IPS DF 4.7 (cell line): ENCODE measurements around the gene SLC7A6OS.
"Not testable (repeated sequence)": the region's sequence is repeated elsewhere in the genome, so short reads cannot be mapped to it uniquely, and the experiment has no call there.

Experiments
- DNase-seq: peaks from one replicate; pipeline ENCODE4 v3.0.0-alpha.2; 2013; ENCODE audit warnings: low spot score; ENCODE audit errors: extremely low read depth

Gene SLC7A6OS

DNA sequence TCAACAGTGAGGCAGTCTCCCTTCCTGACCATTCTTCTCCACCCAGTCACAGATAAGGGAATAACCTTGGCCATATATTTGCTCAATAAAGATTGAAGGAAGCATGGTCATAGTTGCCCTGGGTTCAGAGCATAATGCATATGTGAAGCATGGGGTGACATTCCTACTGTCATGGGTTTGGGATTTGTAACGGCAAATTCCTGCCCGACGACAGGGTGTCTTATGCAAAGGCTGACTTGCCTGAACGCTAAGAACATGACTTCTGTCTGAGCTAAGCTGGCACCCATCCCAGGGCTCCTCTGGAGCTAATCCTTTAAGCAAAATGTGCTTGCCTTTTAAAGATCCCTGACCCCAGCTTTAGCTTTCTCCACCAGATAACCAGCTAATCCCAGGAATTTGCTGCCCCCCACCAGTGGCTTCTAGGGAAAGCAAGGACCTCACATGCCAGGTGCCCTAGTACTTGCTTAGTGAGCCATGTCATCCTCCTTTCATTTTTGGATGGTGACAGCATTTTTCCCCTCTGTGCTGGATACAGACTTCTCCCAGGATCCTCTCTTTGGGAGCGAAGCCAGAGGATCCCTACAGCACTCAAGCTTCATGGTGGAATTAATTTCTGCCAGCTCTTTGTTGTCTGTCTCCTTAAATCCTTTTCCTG is 11.7 kb downstream of the SLC7A6OS start:
- DNase-seq, result no peak

DNA sequence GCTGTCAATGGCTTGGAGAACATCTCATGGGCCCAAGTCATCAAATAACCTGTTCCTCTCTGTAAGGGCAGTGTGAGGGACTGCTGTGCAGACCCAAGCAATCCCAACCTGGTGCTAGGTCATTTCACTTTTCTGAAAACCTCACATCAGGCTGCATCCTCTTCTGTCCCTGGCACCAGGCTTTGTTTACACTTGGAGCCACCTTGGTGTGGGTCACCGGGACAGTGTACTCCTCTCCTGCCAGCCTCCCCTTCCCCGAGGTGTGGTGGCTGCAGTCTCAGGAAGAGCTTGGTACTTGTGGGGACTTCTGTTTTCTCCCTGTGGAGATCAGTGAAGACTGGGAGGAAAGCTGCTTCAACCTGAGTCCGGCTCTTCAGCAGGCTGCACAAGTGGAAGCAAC is 12.4 kb downstream of the SLC7A6OS start:
- no peak for DNase-seq

DNA sequence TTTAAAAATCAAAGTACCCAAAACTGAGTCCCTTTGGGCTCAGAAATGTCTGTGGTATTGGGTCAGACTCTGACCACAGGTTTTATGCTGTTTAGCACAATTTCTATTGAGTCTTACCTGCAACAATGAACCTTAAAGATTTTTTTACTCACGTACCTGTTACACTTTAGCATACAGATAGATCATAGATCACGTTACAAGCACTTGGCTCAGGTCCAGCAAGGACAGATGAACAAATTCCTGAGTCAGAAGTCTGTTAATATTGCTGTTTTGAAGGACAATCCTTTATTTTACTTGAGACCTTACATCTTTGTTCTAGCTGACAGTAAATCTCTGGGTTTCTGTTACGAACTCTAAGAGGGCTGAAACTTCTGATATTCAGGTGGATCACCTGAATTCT is 12.8 kb downstream of the SLC7A6OS start:
- DNase-seq, result no peak

DNA sequence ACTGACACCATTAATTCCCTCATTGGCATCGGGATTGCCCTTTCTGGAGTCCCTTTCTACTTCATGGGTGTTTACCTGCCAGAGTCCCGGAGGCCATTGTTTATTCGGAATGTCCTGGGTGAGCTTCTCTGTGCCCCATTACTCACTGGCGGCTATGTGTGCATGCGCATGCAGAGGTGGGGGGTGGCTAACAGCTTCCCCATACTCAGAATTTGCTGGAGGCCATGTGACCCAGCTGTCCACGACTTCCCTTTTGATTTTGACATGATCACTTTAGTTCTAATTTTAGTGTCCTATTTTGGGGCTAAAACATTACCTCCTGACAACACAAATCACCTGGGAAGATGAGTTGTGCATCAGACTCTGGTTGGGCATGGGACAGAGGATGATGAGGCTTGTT is 14.1 kb downstream of the SLC7A6OS start:
- DNase-seq, result no peak

DNA sequence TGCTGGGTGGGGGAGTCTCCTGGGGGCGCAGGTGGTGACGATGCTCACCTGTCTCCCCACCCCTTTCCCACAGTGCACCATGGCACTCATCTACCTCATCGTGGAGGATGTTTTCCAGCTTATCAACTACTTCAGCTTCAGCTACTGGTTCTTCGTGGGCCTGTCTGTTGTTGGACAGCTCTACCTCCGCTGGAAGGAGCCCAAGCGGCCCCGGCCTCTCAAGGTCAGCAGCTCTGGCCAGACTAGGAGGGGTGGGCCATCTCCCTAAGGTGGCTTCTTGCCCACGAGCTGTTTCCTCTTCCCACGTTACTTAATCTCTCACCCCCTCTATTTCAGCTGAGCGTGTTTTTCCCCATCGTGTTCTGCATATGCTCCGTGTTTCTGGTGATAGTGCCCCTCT is 14.5 kb downstream of the SLC7A6OS start:
- DNase-seq, result no peak

DNA sequence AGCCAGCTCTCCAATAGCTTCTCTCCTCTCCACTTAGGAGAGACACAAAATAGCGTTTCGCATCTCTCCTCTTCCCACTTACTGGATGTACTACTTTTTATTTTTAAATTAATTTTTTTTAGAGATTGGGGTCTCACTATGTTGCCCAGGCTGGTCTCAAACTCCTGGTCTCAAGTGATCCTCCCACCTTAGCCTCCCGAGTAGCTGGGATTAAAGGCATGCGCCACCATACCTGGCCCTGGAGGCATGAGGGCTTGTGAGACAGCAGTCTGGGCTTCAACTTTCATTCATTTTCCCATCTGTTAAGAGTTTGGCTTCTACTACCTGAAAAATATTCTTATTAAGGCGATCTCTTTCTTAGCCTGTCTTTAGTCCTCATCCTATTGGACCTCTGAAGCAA is 18.3 kb downstream of the SLC7A6OS start:
- no peak for DNase-seq

DNA sequence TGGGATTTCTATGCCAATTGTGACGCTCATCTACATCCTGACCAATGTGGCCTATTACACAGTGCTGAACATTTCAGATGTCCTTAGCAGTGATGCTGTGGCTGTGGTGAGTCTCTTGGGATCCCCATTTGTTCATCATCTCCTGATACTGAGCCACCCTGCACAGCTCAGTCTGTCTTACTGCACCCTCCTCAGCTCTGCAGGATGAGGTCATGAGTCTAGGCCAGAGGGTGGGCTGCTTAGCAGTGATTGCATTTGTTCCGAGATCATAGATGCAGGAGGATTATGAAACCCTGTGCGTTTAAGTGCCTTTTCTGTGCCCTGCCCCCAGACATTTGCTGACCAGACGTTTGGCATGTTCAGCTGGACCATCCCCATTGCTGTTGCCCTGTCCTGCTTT is 19.5 kb downstream of the SLC7A6OS start:
- DNase-seq, result no peak

DNA sequence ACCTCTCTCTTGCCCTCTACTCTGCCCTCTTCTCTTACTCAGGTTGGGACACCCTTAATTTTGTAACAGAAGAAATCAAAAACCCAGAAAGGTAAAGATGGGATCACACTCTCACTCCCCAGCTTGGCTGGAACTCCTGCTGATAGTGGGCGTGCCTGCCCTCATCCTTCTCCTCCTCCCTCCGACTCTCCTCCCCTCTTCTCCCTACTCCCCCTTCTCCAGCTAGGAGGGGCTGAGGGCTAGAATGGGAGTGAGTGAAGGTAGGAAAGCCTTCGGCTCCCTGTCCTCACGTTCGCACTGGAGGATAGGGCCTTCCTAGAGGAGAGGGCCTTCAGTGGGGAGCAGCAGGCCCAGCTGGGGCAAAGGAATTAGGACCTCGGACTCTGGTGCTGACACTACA is 20.3 kb downstream of the SLC7A6OS start:
- DNase-seq, result no peak

DNA sequence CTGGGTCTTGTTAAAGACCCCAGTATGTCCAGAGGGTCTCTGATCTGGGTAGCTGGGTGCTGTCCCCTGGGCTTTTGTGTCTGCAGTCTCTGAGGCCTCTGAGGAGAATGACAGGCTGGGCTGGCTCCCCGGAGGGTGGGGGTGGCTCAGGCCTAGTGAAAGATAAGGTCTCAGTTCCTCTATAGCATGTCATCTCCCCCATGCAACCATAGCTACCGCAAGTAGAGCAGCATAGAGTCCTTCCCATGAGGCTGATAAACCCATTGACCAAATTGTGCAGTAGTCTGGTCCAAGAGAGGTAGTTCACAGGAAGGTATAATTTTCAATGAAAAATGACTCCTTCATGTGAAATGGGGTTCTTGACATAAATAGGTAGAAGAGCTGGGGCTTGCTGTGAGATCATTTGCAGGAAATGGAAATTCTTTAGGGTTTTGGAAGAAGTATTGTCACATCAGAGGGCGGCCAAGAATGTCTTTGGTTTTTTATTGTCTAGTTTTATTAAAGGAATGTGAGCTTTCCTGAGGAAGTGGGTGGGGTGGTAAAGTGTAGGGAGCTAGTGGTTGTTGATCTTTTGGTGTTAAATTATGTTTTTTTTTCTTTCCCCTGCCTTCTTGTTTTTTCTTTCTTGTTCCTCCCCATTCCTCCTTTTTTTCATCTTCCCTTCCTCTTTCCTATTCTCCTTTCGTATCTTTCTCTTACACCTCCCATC is 21.0 kb downstream of the SLC7A6OS start:
- DNase-seq, result no peak

DNA sequence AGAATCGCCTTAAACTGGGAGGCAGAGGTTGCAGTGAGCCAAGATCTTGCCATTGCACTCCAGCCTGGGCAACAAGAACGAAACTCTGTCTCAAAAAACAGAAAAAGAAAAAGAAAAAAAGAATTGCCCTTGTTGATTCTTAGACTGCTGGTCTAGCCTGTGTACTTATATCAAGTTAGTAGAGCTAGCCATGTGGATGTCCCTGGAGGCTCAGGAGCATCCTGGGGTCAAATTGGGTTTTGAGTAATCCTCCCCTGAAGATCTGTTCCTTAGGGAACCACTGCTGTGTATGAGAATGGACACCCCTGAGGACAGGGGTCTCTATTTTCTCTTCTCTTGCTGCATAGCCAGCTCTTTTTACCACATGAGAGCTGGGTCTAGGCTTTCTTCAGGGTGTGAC is 21.5 kb downstream of the SLC7A6OS start:
- no peak for DNase-seq

DNA sequence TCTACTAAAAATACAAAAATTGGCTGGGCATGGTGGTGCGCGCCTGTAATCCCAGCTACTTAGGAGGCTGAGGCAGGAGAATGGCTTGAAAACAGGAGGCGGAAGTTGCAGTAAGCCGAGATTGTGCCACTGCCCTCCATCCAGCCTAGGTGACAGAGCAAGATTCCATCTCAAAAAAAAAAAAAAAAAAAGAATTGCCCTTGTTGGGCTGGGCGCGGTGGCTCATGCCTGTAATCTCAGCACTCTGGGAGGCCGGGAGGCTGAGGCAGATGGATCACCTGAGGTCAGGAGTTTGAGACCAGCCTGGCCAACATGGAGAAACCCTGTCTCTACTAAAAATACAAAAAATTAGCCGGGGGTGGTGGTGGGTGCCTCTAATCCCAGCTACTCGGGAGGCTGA is 21.9 kb downstream of the SLC7A6OS start:
- DNase-seq, result not testable (repeated sequence)

DNA sequence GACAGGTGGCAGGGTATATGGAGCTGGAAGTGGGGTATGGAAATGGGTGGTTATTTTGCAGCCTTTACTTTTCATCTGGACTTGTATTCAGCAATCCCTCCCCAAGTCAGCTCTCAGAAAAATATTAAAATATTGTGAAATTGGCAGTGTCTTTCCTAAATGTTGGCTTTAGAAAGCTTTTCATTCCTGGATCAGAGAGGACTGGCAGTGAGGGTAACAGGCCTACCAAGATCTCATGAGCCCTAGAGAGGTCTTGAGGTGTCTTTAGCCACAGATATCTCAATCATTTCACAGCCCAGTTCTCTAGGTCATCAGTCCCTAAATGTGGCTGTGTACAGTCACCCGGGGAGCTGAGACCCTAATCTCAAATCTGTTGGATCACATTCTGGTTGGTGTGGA is 22.5 kb downstream of the SLC7A6OS start:
- DNase-seq, result no peak

DNA sequence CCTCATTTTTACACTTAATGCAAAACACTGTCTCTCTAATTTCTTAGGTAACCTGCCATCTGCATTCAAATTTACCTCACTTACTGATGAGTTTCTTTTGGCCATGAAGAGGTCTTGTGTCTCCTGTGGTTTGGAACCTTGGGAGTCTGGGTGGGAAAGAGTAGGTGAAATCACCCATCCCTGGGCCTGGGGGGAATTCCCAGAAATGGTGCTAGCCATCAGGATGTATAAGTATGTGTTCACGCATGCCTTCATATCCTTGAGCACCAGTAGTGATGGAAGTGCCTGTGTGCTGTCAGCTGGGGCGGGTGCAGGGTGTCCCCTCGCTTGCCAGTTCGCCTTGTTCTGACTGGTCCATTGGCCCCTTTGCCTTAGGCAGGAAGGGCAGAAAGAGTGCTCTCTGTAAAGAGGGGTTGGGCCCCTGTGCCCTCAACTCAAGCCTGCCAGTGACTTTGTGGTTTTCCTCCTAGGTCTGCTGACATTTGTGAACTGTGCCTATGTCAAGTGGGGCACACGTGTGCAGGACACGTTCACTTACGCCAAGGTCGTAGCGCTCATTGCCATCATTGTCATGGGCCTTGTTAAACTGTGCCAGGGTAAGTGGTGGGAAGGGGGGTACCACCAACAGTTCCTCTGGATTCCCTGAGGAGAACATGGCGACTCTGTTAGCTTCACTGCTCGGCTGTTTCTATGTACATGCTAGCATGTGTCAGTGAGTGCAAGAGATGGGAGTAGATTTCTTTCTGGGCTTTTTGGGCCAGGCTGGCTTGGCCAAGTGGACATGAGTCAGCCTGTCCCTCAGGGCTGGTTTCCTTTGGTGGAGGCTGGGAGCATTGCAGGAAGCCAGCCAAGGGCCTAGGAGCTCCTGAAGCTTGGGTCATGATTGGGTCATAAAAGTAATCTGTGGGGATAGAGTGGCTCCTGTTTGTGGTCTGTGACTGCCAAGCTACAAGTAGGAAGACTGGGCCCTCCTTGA is 23.2 kb downstream of the SLC7A6OS start:
- DNase-seq, result no peak

DNA sequence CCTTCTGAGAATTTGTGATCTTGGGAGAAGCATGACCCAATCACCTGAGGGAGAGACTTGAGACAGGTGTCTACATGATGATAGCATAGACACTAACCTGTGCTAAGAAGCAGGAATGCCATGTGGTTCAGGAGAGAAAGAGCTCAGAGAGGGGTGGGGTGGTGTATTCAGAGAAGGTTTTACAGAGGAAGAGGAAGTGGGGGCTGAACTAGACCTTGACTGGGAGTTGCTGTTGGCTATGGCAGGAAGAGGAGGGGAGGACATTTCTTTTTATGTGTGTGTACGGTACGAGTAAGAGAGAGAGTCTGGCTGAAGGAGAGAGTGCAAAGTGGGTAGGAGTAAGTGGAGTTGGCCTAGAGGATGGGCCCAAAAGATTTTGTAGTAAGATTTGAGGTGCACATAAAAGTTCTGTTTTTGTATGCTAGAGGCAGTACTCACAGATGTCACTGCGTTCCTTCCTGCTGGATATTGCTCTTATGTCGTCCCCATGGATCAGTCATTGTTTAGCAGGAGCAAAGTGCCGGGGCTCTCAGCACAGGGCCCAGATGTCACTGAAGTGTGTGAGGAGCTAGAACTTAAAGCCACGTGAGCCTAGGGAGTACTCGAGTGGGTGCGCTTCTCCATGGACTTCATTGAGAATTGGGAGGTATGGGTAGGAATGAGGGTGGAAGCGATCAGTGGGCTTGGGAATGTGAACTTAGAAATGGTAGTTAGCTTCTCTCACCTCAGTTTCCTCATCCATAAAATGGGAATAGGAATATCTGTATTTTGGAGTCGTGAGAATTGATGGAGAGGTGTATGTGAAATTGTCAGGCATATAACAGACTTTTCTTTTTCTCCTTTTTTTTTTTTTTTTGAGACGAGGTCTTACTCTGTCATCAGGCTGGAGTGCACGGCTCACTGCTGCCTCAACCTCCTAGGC is 24.3 kb downstream of the SLC7A6OS start:
- DNase-seq, result no peak

DNA sequence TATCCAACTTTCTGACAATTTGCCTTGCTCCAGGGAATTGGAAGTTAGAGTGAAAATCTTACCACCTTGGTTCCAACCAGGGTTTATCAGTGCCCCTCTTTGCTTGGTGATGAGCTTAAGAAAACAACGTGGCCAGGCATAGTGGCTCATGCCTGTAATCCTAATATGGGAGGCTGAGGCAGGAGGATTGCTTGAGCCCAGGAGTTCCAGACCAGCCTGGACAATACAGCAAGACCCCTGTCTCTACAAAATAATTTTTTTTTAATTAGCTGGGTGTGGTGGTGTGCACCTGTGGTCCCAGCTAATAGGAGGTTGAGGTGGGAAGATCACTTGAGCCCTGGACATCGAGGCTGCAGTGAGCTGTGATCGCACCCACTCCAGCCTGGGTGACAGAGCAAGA is 25.1 kb downstream of the SLC7A6OS start:
- DNase-seq, result no peak

DNA sequence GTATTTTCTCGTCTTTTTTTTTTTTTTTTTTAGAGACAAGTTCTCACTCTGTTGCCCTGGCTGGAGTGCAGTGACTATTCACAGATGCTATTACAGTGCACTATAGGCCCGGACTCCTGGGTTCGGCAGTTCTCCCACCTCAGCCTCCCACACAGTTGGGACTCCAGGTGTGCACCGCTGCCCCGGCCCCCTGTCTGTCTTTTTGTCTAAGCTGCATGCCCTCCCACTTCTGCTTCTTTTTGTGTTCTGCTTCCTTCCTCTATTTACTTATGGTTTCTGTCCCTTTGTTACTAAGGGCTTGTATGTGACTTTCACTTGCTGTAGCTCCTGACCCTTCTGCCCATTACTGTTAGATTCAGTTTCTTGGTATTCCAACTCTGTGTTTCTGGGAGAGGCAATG is 25.9 kb downstream of the SLC7A6OS start:
- no peak for DNase-seq

DNA sequence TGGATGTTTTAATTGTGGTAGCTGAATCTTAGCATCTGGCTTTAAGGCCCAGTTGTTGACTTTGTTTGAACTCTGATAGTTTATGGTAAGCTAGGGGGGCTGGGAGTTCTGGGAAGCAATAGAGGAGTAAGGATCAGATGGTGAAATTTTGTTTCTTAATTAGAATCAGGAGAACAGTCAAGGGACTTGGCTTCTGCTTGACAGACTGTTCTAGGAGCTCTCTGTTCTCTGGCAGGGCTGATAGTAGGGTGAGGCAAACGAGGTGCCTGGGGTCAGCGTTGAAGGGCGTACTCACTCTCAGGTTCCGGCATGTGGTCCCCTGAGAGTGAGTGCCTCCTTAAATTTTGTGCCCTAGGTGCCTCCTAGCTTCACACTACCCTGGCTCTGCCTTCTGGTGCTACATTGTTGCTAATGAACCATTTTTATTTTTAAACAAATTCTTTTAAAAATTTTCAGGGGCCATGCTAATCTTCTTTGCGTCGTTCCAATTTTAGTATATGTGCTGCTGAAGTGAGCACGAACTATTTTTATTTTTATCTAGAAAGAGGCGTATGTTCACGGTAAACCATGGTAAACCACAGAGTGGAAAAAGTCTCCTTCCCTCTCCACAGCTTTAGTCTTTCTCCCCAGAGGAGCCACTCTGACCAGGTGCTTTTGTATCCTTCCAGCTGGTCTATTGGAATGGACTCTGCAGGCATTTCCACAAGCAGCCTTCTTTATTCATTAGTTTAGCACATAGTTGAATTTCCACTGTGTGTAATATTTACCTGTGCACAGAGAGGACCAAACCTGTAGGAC is 26.7 kb downstream of the SLC7A6OS start:
- no peak for DNase-seq

DNA sequence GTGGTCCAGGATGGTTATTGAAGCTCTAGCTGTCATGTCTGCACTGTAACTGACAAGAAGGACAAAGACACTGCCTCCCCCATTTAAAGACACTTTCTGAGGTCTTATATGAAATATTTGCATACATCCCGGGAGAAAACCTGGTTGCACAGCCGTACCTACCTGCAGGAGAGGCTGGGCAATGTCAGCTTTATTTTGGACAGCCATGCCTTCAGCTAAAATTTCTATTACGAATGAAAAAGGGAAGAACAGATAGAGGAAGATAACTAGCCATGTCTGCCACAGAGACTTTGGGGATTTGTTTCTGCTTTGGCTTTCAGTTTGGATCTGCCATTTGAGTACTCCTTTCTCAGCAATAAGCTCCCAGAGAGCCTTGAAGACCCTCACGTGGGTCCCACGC is 27.4 kb downstream of the SLC7A6OS start:
- no peak for DNase-seq

DNA sequence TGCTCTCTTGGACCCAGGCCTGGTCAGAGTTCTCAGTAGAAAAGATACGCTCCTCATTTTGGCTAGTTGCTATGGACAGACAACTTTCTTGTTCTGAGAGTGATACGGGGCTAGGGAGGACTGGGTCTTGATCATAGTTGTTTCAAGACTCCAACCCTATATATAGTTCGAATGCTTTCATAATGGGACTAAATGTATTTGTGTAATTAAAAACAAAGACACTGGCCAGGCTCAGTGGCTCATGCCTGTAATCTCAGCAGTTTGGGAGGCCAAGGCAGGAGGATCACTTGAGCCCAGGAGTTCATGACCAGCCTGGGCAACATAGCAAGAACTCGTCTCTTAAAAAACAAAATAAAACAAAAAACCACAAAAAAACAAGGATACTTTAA is 28.7 kb downstream of the SLC7A6OS start:
- DNase-seq, result no peak

DNA sequence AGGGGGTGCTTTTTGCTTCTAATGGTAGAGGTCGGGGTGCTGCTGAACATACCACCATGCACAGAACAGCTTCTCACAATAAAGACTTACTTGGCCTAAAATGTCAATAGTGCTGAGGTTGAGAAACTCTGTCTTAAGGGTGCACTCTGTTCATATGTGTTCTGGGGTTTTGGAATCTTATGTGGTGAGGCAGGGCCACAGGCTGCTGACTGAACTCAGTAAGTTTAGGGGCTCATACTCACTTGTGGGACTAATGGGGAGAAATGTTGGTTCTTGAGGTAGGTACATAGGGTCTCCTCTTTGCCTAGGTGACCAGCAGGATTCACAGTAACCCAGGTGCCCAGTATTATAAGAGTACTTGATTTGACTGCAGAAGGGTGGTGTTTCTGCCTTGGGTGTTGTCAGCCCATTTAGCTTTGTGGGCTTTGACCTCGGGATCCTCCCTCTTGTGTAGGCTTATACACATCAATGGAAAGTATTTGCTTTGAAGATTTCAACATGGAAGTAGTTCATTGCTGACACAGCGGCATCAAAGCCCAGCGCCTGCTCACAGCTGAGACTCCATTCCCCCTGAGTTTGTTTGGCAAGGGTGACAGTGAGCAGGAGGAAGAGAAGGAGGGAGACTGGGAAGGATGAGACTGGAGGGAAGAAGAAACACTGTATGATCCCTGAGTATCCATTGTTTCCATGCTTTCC is 29.2 kb downstream of the SLC7A6OS start:
- DNase-seq, result no peak
